ENCODE results near the gene MVB12B. TPM values are rescaled to one million over a fixed set of nuclear protein-coding genes. Genes with fewer than 3 reads are reported as not detected.

MVB12B gene
- total RNA-seq, 1 experiment from 2014 or later, result 10.9 TPM

DNA sequence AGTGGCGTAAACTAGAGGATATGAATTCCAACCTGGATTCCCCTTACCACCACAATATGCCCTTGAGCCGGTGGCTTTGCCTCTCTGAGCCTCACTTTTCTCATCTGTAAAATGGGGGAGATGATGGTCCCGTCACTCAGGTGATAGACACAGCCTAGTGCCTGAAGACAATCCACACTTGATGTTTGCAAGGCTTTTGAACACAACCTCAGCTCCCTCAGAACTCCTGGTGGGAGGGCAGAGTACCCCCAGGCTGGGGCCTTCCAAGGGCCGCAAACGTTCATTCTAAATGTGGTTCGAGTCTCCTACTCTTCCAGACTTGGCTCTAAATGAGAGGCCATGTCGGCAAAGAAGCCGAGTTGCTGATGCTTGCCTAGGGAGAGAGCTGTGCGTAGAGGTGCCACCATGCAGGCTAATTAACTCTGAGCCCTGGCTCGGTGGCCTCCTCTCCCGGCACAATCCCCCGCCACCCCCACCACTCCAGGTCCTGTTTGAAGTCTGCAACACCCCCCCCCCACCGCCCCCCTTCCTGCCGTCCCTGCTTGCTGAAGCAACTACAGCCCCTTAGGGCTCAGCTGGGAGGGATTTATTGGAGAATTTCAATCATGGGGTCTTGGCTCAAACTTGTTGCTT, 189.4 kb downstream of the MVB12B start:
- Histone ChIP-seq H3K9me2 (ENCODE audit: insufficient read depth) (no peaks in the 10 kb centered on the region), H3K9me3 (ENCODE audit: control insufficient read depth in 1 of 2, insufficient read depth in 1 of 2, low read depth in 1 of 2, low read length in 2 of 2) (no peaks in the 10 kb centered on the region), H3K4me1 (ENCODE audit: control insufficient read depth in 1 of 2, insufficient read depth in 2 of 2, low read length in 2 of 2) (peaks cover 14 to 21% of the 10 kb centered on the region in 2 experiments; a peak in 3 of 4 replicates), H2AFZ (ENCODE audit: low read depth, low read length, poor library complexity, severe bottlenecking) (no peak overlapping the region), H3K4me3 (replicated peaks in 1 of 2; ENCODE audit: low read depth in 1 of 2, low read length in 2 of 2) (no peak overlapping the region), H3K4me2 (ENCODE audit: low read length) (no peak overlapping the region), H3K79me2 (ENCODE audit: insufficient read depth, low read length) (no peaks in the 10 kb centered on the region), H3K9ac (ENCODE audit: low read length) (no peak overlapping the region), H3K27me3 (ENCODE audit: insufficient read depth, low read length) (peaks cover 29% of the 10 kb centered on the region; the same call in 1 of the 2 replicates), H3K36me3 (ENCODE audit: control insufficient read depth in 1 of 2, insufficient read depth in 2 of 2, low read length in 2 of 2) (no peaks in the 10 kb centered on the region), H3K27ac (ENCODE audit: low read depth, low read length) (no peak overlapping the region), H4K20me1 (ENCODE audit: insufficient read depth) (no peaks in the 10 kb centered on the region)
- ATAC-seq (no peak), DNase-seq (ENCODE audit: low read depth, low spot score) (no peak)
- no peak for TF ChIP-seq RAD21 (IDR thresholded peaks at IDR 0.05; ENCODE audit: low read depth)
- no peak for TF ChIP-seq SP1 (IDR thresholded peaks at IDR 0.05; ENCODE audit: low read depth)
- no peak for TF ChIP-seq TCF7L2 (IDR thresholded peaks at IDR 0.05; ENCODE audit: borderline replicate concordance, extremely low read depth, insufficient read depth, insufficient read length)
- RAD21 ChIA-PET (ENCODE audit: low non-redundant PET in 1 of 2, low total read pairs in 2 of 2, uncharacterized antibody in 2 of 2, unreplicated experiment in 2 of 2), result no interaction called here
- POLR2A ChIA-PET, result no interaction called here
- intact Hi-C loops (cut with micrococcal nuclease), result loop anchor here (5.0 kb wide), 1 partner anchor 41 kb away; no protein-coding TSS in a partner anchor
- no TSS peak for BruUV-seq (replicated peaks)
- CTCF ChIA-PET, result interaction anchor here (1.7 kb wide), 1 partner anchor 266 kb away, joined by 4 read pairs; no protein-coding TSS in a partner anchor

DNA sequence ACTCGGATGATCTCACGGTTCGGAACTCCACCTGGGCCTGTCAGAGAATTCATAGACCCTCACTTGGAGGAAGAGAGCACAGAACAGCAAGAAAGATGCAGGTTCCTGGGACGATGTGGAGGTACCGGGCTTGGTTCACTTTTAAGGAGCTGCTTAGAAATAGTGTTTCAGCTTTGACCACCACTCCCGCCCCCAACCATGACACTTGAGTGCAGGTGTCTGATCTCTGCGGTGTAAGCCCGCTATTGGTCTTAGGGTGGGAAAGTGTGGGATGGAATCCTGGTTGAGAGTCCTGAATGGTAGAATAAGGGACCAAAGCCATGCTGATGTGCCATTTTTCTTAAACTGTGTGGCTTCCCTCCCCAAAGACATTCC, 189.9 kb downstream of the MVB12B start:
- no TSS peak for BruUV-seq (replicated peaks)
- ChIA-PET POLR2A (no interaction called here), RAD21 (ENCODE audit: low non-redundant PET in 1 of 2, low total read pairs in 2 of 2, uncharacterized antibody in 2 of 2, unreplicated experiment in 2 of 2) (no interaction called here), CTCF (interaction anchor here (1.2 to 1.7 kb wide), 2 partner anchors 41 to 265 kb away, joined by 3 to 4 read pairs; no protein-coding TSS in a partner anchor)
- H3K9ac ChIP-seq (ENCODE audit: low read length), result no peak overlapping the region
- peak overlapping the region; percentile 80 for H3K4me2 ChIP-seq (ENCODE audit: low read length)
- no peaks in the 10 kb centered on the region for H3K9me2 ChIP-seq (ENCODE audit: insufficient read depth)
- peak overlapping the region; percentile 77 for H2AFZ ChIP-seq (ENCODE audit: low read depth, low read length, poor library complexity, severe bottlenecking)
- peaks cover 14 to 21% of the 10 kb centered on the region in 2 experiments; a peak in 3 of 4 replicates for H3K4me1 ChIP-seq (ENCODE audit: control insufficient read depth in 1 of 2, insufficient read depth in 2 of 2, low read length in 2 of 2)
- H3K36me3 ChIP-seq (ENCODE audit: control insufficient read depth in 1 of 2, insufficient read depth in 2 of 2, low read length in 2 of 2), result no peaks in the 10 kb centered on the region
- intact Hi-C loops (cut with micrococcal nuclease), result loop anchor here (5.0 kb wide), 1 partner anchor 41 kb away; no protein-coding TSS in a partner anchor
- peak overlapping the region; percentile 44 to 53 for H3K4me3 ChIP-seq (replicated peaks in 1 of 2; ENCODE audit: low read depth in 1 of 2, low read length in 2 of 2)
- H3K27me3 ChIP-seq (ENCODE audit: insufficient read depth, low read length), result peaks cover 29% of the 10 kb centered on the region; the same call in 1 of the 2 replicates
- no peak; the same call in 1 of the 2 replicates for ATAC-seq
- DNase-seq (ENCODE audit: low read depth, low spot score), result no peak
- no peaks in the 10 kb centered on the region for H3K79me2 ChIP-seq (ENCODE audit: insufficient read depth, low read length)
- no peaks in the 10 kb centered on the region for H4K20me1 ChIP-seq (ENCODE audit: insufficient read depth)
- H3K27ac ChIP-seq (ENCODE audit: low read depth, low read length), result no peak overlapping the region
- no peaks in the 10 kb centered on the region for H3K9me3 ChIP-seq (ENCODE audit: control insufficient read depth in 1 of 2, insufficient read depth in 1 of 2, low read depth in 1 of 2, low read length in 2 of 2)
- TF ChIP-seq, protein P1, sequence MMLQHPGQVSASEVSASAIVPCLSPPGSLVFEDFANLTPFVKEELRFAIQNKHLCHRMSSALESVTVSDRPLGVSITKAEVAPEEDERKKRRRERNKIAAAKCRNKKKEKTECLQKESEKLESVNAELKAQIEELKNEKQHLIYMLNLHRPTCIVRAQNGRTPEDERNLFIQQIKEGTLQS (IDR thresholded peaks at IDR 0.05), result no peak
- no peak for TF ChIP-seq FOSL1 (IDR thresholded peaks at IDR 0.05; ENCODE audit: low read depth)
- TF ChIP-seq, protein P2, sequence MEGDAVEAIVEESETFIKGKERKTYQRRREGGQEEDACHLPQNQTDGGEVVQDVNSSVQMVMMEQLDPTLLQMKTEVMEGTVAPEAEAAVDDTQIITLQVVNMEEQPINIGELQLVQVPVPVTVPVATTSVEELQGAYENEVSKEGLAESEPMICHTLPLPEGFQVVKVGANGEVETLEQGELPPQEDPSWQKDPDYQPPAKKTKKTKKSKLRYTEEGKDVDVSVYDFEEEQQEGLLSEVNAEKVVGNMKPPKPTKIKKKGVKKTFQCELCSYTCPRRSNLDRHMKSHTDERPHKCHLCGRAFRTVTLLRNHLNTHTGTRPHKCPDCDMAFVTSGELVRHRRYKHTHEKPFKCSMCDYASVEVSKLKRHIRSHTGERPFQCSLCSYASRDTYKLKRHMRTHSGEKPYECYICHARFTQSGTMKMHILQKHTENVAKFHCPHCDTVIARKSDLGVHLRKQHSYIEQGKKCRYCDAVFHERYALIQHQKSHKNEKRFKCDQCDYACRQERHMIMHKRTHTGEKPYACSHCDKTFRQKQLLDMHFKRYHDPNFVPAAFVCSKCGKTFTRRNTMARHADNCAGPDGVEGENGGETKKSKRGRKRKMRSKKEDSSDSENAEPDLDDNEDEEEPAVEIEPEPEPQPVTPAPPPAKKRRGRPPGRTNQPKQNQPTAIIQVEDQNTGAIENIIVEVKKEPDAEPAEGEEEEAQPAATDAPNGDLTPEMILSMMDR (IDR thresholded peaks at IDR 0.05 in 2 of 3, conservative IDR thresholded peaks at IDR 0.05 in 1 of 3; ENCODE audit: borderline replicate concordance in 1 of 3, insufficient read depth in 1 of 3, low read depth in 2 of 3, low read length in 2 of 3), result no peak
- TF ChIP-seq RAD21 (IDR thresholded peaks at IDR 0.05; ENCODE audit: low read depth), result no peak
- TF ChIP-seq CEBPB (IDR thresholded peaks at IDR 0.05; ENCODE audit: low read depth), result no peak
- TF ChIP-seq SIN3A (IDR thresholded peaks at IDR 0.05; ENCODE audit: low read depth), result no peak
- TF ChIP-seq, protein P3, sequence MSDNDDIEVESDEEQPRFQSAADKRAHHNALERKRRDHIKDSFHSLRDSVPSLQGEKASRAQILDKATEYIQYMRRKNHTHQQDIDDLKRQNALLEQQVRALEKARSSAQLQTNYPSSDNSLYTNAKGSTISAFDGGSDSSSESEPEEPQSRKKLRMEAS (IDR thresholded peaks at IDR 0.05), result no peak
- no peak for TF ChIP-seq SP1 (IDR thresholded peaks at IDR 0.05; ENCODE audit: low read depth)
- TF ChIP-seq EZH2phosphoT487 (IDR thresholded peaks at IDR 0.05; ENCODE audit: borderline replicate concordance), result no peak
- no peak for TF ChIP-seq ELF1 (IDR thresholded peaks at IDR 0.05; ENCODE audit: borderline replicate concordance, low read depth)
- no peak for TF ChIP-seq EGR1 (IDR thresholded peaks at IDR 0.05; ENCODE audit: low read depth)
- no peak for TF ChIP-seq YY1 (IDR thresholded peaks at IDR 0.05; ENCODE audit: extremely low read depth, insufficient replicate concordance, low read depth, low read length)
- TF ChIP-seq JUND (IDR thresholded peaks at IDR 0.05), result no peak
- no peak for TF ChIP-seq SRF (IDR thresholded peaks at IDR 0.05; ENCODE audit: low read depth)
- TF ChIP-seq POLR2AphosphoS5 (IDR thresholded peaks at IDR 0.05; ENCODE audit: low read depth, low read length), result no peak

Data from HCT116 (cell line).